Measurements from ENCODE around the gene MAPK10. TPM values are rescaled to one million over a fixed set of nuclear protein-coding genes. Genes with fewer than 3 reads are reported as not detected.

The MAPK10 gene
- polyA plus RNA-seq, 1 donor (not counting 4 experiments of a cell fraction or from before 2014, with no cell fraction given): 8.2 TPM

- H3K9me3 ChIP-seq (ENCODE audit: control insufficient read depth, low read depth, low read length): no peaks in the 10 kb centered on the region
- DNase-seq (ENCODE audit: low read depth, low spot score): no peak
- H3K9me1 ChIP-seq (ENCODE audit: control insufficient read depth, extremely low read depth, insufficient read depth, low read length): no peaks in the 10 kb centered on the region
- no peak overlapping the region for H2AFZ ChIP-seq (ENCODE audit: control insufficient read depth, low read length)
- TF ChIP-seq CTCF (optimal IDR thresholded peaks at IDR 0.05 in 1 of 3, IDR thresholded peaks at IDR 0.05 in 1 of 3, conservative IDR thresholded peaks at IDR 0.05 in 1 of 3; ENCODE audit: extremely low read depth in 1 of 3, insufficient read depth in 2 of 3, low read length in 3 of 3) (no peak), EZH2 (IDR thresholded peaks at IDR 0.05; ENCODE audit: low read length) (no peak)
- H4K20me1 ChIP-seq (ENCODE audit: control insufficient read depth, extremely low read depth, insufficient read depth, low read length): no peaks in the 10 kb centered on the region
- no peaks in the 10 kb centered on the region for H3K36me3 ChIP-seq (ENCODE audit: control insufficient read depth in 2 of 2, extremely low read depth in 1 of 2, insufficient read depth in 2 of 2, low read length in 2 of 2)
- dilution Hi-C loops (cut with MboI; ENCODE audit: extremely low pct_ligation_motif_present, low sequenced_read_pairs): no loop called here
- no peaks in the 10 kb centered on the region for H3K4me1 ChIP-seq (ENCODE audit: control insufficient read depth, extremely low read depth, insufficient read depth, low read length)
- H3K79me2 ChIP-seq (ENCODE audit: control insufficient read depth, insufficient read depth, low read length): no peaks in the 10 kb centered on the region
- no peak overlapping the region for H3K27ac ChIP-seq (ENCODE audit: control insufficient read depth, insufficient read depth, low read length)
- no peak overlapping the region for H3K4me2 ChIP-seq (ENCODE audit: control insufficient read depth, extremely low read depth, insufficient read depth, low read depth, low read length)
- H3K9ac ChIP-seq (ENCODE audit: control insufficient read depth, extremely low read depth, insufficient read depth, low read length): no peak overlapping the region
- no peak overlapping the region for H3K4me3 ChIP-seq (ENCODE audit: control insufficient read depth in 2 of 3, extremely low read depth in 1 of 3, insufficient read depth in 2 of 3, low read depth in 1 of 3, low read length in 3 of 3)
- no peak for FAIRE-seq
- H3K27me3 ChIP-seq (ENCODE audit: control insufficient read depth, extremely low read depth, insufficient read depth, low read length): no peaks in the 10 kb centered on the region
Measured at GRCh38 chr4:85986266-85986665, 373.6 kb downstream of the MAPK10 start.

GRCh38 chr4:85979276-85979675 is 380.6 kb downstream of the MAPK10 start:
- FAIRE-seq (no peak), DNase-seq (ENCODE audit: low read depth, low spot score) (no peak)
- Histone ChIP-seq H3K79me2 (ENCODE audit: control insufficient read depth, insufficient read depth, low read length) (no peaks in the 10 kb centered on the region), H3K27me3 (ENCODE audit: control insufficient read depth, extremely low read depth, insufficient read depth, low read length) (no peaks in the 10 kb centered on the region), H3K9me3 (ENCODE audit: control insufficient read depth, low read depth, low read length) (no peaks in the 10 kb centered on the region), H3K4me1 (ENCODE audit: control insufficient read depth, extremely low read depth, insufficient read depth, low read length) (no peaks in the 10 kb centered on the region), H4K20me1 (ENCODE audit: control insufficient read depth, extremely low read depth, insufficient read depth, low read length) (no peaks in the 10 kb centered on the region), H3K9ac (ENCODE audit: control insufficient read depth, extremely low read depth, insufficient read depth, low read length) (no peak overlapping the region), H3K27ac (ENCODE audit: control insufficient read depth, insufficient read depth, low read length) (no peak overlapping the region), H3K4me3 (ENCODE audit: control insufficient read depth in 2 of 3, extremely low read depth in 1 of 3, insufficient read depth in 2 of 3, low read depth in 1 of 3, low read length in 3 of 3) (no peak overlapping the region), H3K4me2 (ENCODE audit: control insufficient read depth, extremely low read depth, insufficient read depth, low read depth, low read length) (no peak overlapping the region), H3K9me1 (ENCODE audit: control insufficient read depth, extremely low read depth, insufficient read depth, low read length) (no peaks in the 10 kb centered on the region), H3K36me3 (ENCODE audit: control insufficient read depth in 2 of 2, extremely low read depth in 1 of 2, insufficient read depth in 2 of 2, low read length in 2 of 2) (no peaks in the 10 kb centered on the region), H2AFZ (ENCODE audit: control insufficient read depth, low read length) (no peak overlapping the region)
- dilution Hi-C loops (cut with MboI; ENCODE audit: extremely low pct_ligation_motif_present, low sequenced_read_pairs): no loop called here
- no peak for TF ChIP-seq CTCF (optimal IDR thresholded peaks at IDR 0.05 in 1 of 3, IDR thresholded peaks at IDR 0.05 in 1 of 3, conservative IDR thresholded peaks at IDR 0.05 in 1 of 3; ENCODE audit: extremely low read depth in 1 of 3, insufficient read depth in 2 of 3, low read length in 3 of 3)
- TF ChIP-seq EZH2 (IDR thresholded peaks at IDR 0.05; ENCODE audit: low read length): no peak

Data from keratinocyte (primary cell).